AG09309 (cell line): ENCODE measurements around the gene RIN1.

Experiments
- DNase-seq: peaks from one replicate; pipeline ENCODE4 v3.0.0-alpha.2; 2010; ENCODE audit warnings: low read depth
- H3K4me3 ChIP-seq: 2 replicates; pipeline ENCODE4 v1.5.1; 2011; ENCODE audit warnings: mild to moderate bottlenecking, low read depth, low read length, moderate library complexity; ENCODE audit not compliant: control insufficient read depth
- CTCF ChIP-seq: IDR thresholded peaks from 2 replicates; pipeline ENCODE4 v1.5.1; 2011; ENCODE audit warnings: mild to moderate bottlenecking, low read depth, low read length, inconsistent platforms; ENCODE audit not compliant: insufficient read depth, control insufficient read depth; ENCODE audit errors: missing control alignments

The RIN1 gene

GRCh38 chr11:66368484-66368883 is 32.2 kb upstream of the RIN1 start:
- H3K4me3 ChIP-seq, result no peak overlapping the region
- no peak for TF ChIP-seq CTCF
- no peak for DNase-seq

- TF ChIP-seq CTCF, result no peak
- DNase-seq, result no peak
These were observed 31.5 kb upstream of the RIN1 start for GRCh38 chr11:66367561-66368312.

GRCh38 chr11:66366844-66367477 is 30.7 kb upstream of the RIN1 start:
- DNase-seq, result no peak
- TF ChIP-seq CTCF, result no peak
- H3K4me3 ChIP-seq, result no peak overlapping the region

More at GRCh38 chr11:66367561-66368312, 31.5 kb upstream of the RIN1 start:
- H3K4me3 ChIP-seq, result no peak overlapping the region

- DNase-seq, result no peak
- no peak for TF ChIP-seq CTCF
- no peak overlapping the region for H3K4me3 ChIP-seq
These were observed 29.7 kb upstream of the RIN1 start for GRCh38 chr11:66365711-66366619.

GRCh38 chr11:66365166-66365565 is 28.9 kb upstream of the RIN1 start:
- DNase-seq, result no peak
- TF ChIP-seq CTCF, result no peak
- no peak overlapping the region for H3K4me3 ChIP-seq

GRCh38 chr11:66363805-66364535 is 27.7 kb upstream of the RIN1 start:
- TF ChIP-seq CTCF, result peak; percentile 65
- DNase-seq, result no peak
- H3K4me3 ChIP-seq, result no peak overlapping the region
